Common myeloid progenitor, CD34-positive (primary cell): ENCODE results near the gene PRKAG3.

Experiments
- CTCF ChIA-PET: fragments of 350-600 bp; sonication (Branson Sonifier 250); formaldehyde crosslinking; loops from one replicate; lab custom pipeline; 2021; ENCODE audit warnings: antibody characterized with exemption; lab: Charles Lee
- POLR2A ChIA-PET: fragments of 350-600 bp; sonication (Branson Sonifier 250); formaldehyde crosslinking; loops from one replicate; lab custom pipeline; 2021; ENCODE audit warnings: antibody characterized with exemption; lab: Charles Lee
- DNase-seq, 3 donors: peaks; one replicate each; pipeline versions ENCODE4 v3.0.0 to v3.0.0-alpha.2; 2013
- H3K27ac ChIP-seq, 2 experiments: 1 replicate in 1 of 2; 2 replicates in 1 of 2; pipeline ENCODE4 v1.7.0; 2013; ENCODE audit warnings: inconsistent platforms in 2 of 2, low read length in 2 of 2, mild to moderate bottlenecking in 2 of 2, low read depth in 1 of 2, moderate library complexity in 1 of 2; ENCODE audit not compliant: severe bottlenecking in 2 of 2, insufficient read depth in 1 of 2, poor library complexity in 1 of 2
- H3K27me3 ChIP-seq, 5 experiments: replicated peaks in 2 of 5; 1 replicate in 3 of 5; 2 replicates in 2 of 5; pipeline versions ENCODE4 v1.6.1 to v1.7.0; 2013; ENCODE audit warnings: low read length in 4 of 5, mild to moderate bottlenecking in 2 of 5, moderate library complexity in 2 of 5, inconsistent platforms in 1 of 5; ENCODE audit not compliant: insufficient read depth in 5 of 5, control insufficient read depth in 4 of 5
- H3K36me3 ChIP-seq, 4 experiments: 1 replicate in 2 of 4; 2 replicates in 2 of 4; pipeline versions ENCODE4 v1.6.1 to v1.7.0; 2013; ENCODE audit warnings: low read length in 3 of 4, control low read depth in 1 of 4, mild to moderate bottlenecking in 1 of 4; ENCODE audit not compliant: control insufficient read depth in 4 of 4, insufficient read depth in 4 of 4
- H3K4me1 ChIP-seq, 4 experiments: 1 replicate in 3 of 4; 2 replicates in 1 of 4; pipeline versions ENCODE4 v1.6.1 to v1.7.1; 2013; ENCODE audit warnings: low read length in 3 of 4, mild to moderate bottlenecking in 3 of 4, control low read depth in 1 of 4, inconsistent platforms in 1 of 4, moderate library complexity in 1 of 4; ENCODE audit not compliant: control insufficient read depth in 4 of 4, insufficient read depth in 4 of 4; ENCODE audit errors: control extremely low read depth in 1 of 4
- H3K4me3 ChIP-seq, 7 experiments: 1 replicate in 4 of 7; 2 replicates in 3 of 7; pipeline versions ENCODE4 v1.5.1 to v1.7.0; 2013; ENCODE audit warnings: mild to moderate bottlenecking in 7 of 7, low read length in 6 of 7, moderate library complexity in 6 of 7, inconsistent platforms in 2 of 7, low read depth in 2 of 7, control low read depth in 1 of 7; ENCODE audit not compliant: insufficient read depth in 4 of 7, control insufficient read depth in 1 of 7; ENCODE audit errors: extremely low read depth in 1 of 7
- H3K9me3 ChIP-seq, 5 experiments: 1 replicate in 4 of 5; 2 replicates in 1 of 5; pipeline versions ENCODE4 v1.6.1 to v1.7.1; 2013; ENCODE audit warnings: low read length in 4 of 5, mild to moderate bottlenecking in 2 of 5, inconsistent platforms in 1 of 5, low read depth in 1 of 5, moderate library complexity in 1 of 5; ENCODE audit not compliant: control insufficient read depth in 4 of 5, insufficient read depth in 2 of 5; ENCODE audit errors: control extremely low read depth in 1 of 5
- WGBS: methylation state at CpG from one replicate; pipeline ENCODE4 v1.1.5; 2013; ENCODE audit not compliant: insufficient coverage; 5-methylcytosine and 5-hydroxymethylcytosine counted together

The PRKAG3 gene

GRCh38 chr2:218806346-218806978 lies 25.1 kb downstream of the PRKAG3 start:
- peak overlapping the region in 1 of 7 experiments; percentile 1 for H3K4me3 ChIP-seq
- POLR2A ChIA-PET = no interaction called here

GRCh38 chr2:218805627-218806026 lies 26.0 kb downstream of the PRKAG3 start:
- CTCF ChIA-PET = interaction anchor here (0.6 to 1.3 kb wide), 3 partner anchors 9 to 177 kb away, joined by 3 read pairs; no protein-coding TSS in a partner anchor
- H3K36me3 ChIP-seq = no peaks in the 10 kb centered on the region
- H3K4me3 ChIP-seq = no peak overlapping the region
- peaks cover 0 to 9% (median 1%) of the 10 kb centered on the region in 5 experiments for H3K9me3 ChIP-seq
- peaks cover 0 to 6% (median 5%) of the 10 kb centered on the region in 5 experiments for H3K27me3 ChIP-seq
- POLR2A ChIA-PET = no interaction called here
- no peak overlapping the region for H3K27ac ChIP-seq
- DNase-seq = no peak
- H3K4me1 ChIP-seq = peaks cover 0 to 6% (median 4%) of the 10 kb centered on the region in 4 experiments
- 78% methylated on average over 1 of the region's 3 CpGs for WGBS

More at GRCh38 chr2:218806346-218806978, 25.1 kb downstream of the PRKAG3 start:
- CTCF ChIA-PET = interaction anchor here (0.6 to 1.3 kb wide), 2 partner anchors 11 to 178 kb away, joined by 3 read pairs; no protein-coding TSS in a partner anchor
- peak; percentile 36 to 80 (median 76) for DNase-seq
- no peak overlapping the region for H3K27ac ChIP-seq
- peaks cover 0 to 6% (median 4%) of the 10 kb centered on the region in 4 experiments for H3K4me1 ChIP-seq
- peaks cover 0 to 9% (median 1%) of the 10 kb centered on the region in 5 experiments for H3K9me3 ChIP-seq
- 20% methylated on average over 3 of the region's 10 CpGs for WGBS
- H3K27me3 ChIP-seq = peaks cover 0 to 5% (median 4%) of the 10 kb centered on the region in 5 experiments
- H3K36me3 ChIP-seq = no peaks in the 10 kb centered on the region

GRCh38 chr2:218804817-218805216 lies 26.8 kb downstream of the PRKAG3 start:
- CTCF ChIA-PET = interaction anchor here (1.0 to 1.2 kb wide), 2 partner anchors 10 to 18 kb away, joined by 3 read pairs; no protein-coding TSS in a partner anchor
- H3K9me3 ChIP-seq = peaks cover 0 to 9% (median 1%) of the 10 kb centered on the region in 5 experiments
- peaks cover 0 to 6% (median 4%) of the 10 kb centered on the region in 4 experiments for H3K4me1 ChIP-seq
- DNase-seq = no peak
- no CpG with 5 or more reads among the region's 1 CpG for WGBS
- H3K27me3 ChIP-seq = peaks cover 4 to 11% (median 8%) of the 10 kb centered on the region in 5 experiments
- no peak overlapping the region for H3K27ac ChIP-seq
- H3K4me3 ChIP-seq = no peak overlapping the region
- POLR2A ChIA-PET = no interaction called here
- H3K36me3 ChIP-seq = no peaks in the 10 kb centered on the region

- ChIA-PET CTCF (no interaction called here), POLR2A (no interaction called here)
- peak in 2 of 3 donors; percentile 50 to 60 for DNase-seq
- Histone ChIP-seq H3K4me3 (no peak overlapping the region), H3K27ac (no peak overlapping the region), H3K9me3 (peaks cover 0 to 9% (median 1%) of the 10 kb centered on the region in 5 experiments), H3K27me3 (peaks cover 4 to 24% (median 11%) of the 10 kb centered on the region in 5 experiments), H3K36me3 (no peaks in the 10 kb centered on the region), H3K4me1 (peaks cover 0 to 6% (median 4%) of the 10 kb centered on the region in 4 experiments)
- WGBS = 56% methylated on average over 2 of the region's 4 CpGs
Observed at GRCh38 chr2:218802386-218802994, 29.1 kb downstream of the PRKAG3 start.

- no peaks in the 10 kb centered on the region for H3K4me1 ChIP-seq
- H3K27ac ChIP-seq = no peak overlapping the region
- no peak for DNase-seq
- peaks cover 6 to 24% (median 11%) of the 10 kb centered on the region in 5 experiments for H3K27me3 ChIP-seq
- H3K4me3 ChIP-seq = no peak overlapping the region
- CTCF ChIA-PET = no interaction called here
- 92% methylated on average over 3 of the region's 6 CpGs for WGBS
- POLR2A ChIA-PET = no interaction called here
- H3K9me3 ChIP-seq = peaks cover 0 to 9% (median 1%) of the 10 kb centered on the region in 5 experiments
- H3K36me3 ChIP-seq = no peaks in the 10 kb centered on the region
Observed at GRCh38 chr2:218799990-218800389, 31.6 kb downstream of the PRKAG3 start.

- CTCF ChIA-PET = no interaction called here
- POLR2A ChIA-PET = no interaction called here
- Histone ChIP-seq H3K27me3 (peaks cover 6 to 22% (median 11%) of the 10 kb centered on the region in 5 experiments), H3K27ac (no peak overlapping the region), H3K4me1 (no peaks in the 10 kb centered on the region), H3K36me3 (no peaks in the 10 kb centered on the region), H3K9me3 (peaks cover 0 to under 1% (median 0%) of the 10 kb centered on the region in 5 experiments), H3K4me3 (no peak overlapping the region)
- 37% methylated on average over 3 of the region's 12 CpGs for WGBS
- DNase-seq = peak in 1 of 3 donors; percentile 28
Observed at GRCh38 chr2:218798767-218799504, 32.7 kb downstream of the PRKAG3 start.
